C4-2B (cell line): ENCODE results near the gene BSN.

Experiments
- CTCF ChIP-seq: fragments of 450-650 bp; conservative IDR thresholded peaks from 2 replicates; pipeline ENCODE4 v1.5.1; 2017; ENCODE audit warnings: mild to moderate bottlenecking
- ZFX ChIP-seq: fragments of 450-650 bp; IDR thresholded peaks from 2 replicates; pipeline ENCODE4 v1.6.1; 2017

GRCh38 chr3:49707113-49707480 lies 152.8 kb downstream of the BSN start:
- no peak for TF ChIP-seq CTCF
- no peak for TF ChIP-seq ZFX
